GM12878 (cell line): ENCODE measurements around the gene IPPK. TPM values are rescaled to one million over a fixed set of nuclear protein-coding genes. Genes with fewer than 3 reads are reported as not detected.

Source experiments
- ATAC-seq: fragments of 200-7000 bp; cut with Tn5 transposase; 3 replicates; pipeline ENCODE4 v1.9.1; 2020; ENCODE audit warnings: mild to moderate bottlenecking, moderate library complexity
- BruUV-seq: library from RNA; stranded (reverse); fragments of 400-500 nt; replicated peaks from 2 replicates; lab custom pipeline; 2021; lab: Mats Ljungman, UMichigan
- CTCF ChIA-PET: fragments of 300-600 bp; sonication (Branson Sonifier 250); formaldehyde crosslinking; extraction: SDS; loops from one replicate; lab custom pipeline; 2021; ENCODE audit warnings: inconsistent platforms; lab: Yijun Ruan, JAX
- POLR2A ChIA-PET: fragments of 350-600 bp; formaldehyde crosslinking; extraction: SDS; loops from one replicate; lab custom pipeline; 2021; ENCODE audit warnings: inconsistent platforms; lab: Charles Lee
- RAD21 ChIA-PET: fragments of 300-600 bp; sonication (Branson Sonifier 250); formaldehyde crosslinking; loops from one replicate; lab custom pipeline; 2023; ENCODE audit warnings: antibody characterized with exemption; ENCODE audit not compliant: unreplicated experiment; lab: Charles Lee
- SMC1A ChIA-PET: fragments of 300-600 bp; sonication (Branson Sonifier 250); formaldehyde crosslinking; loops from one replicate; lab custom pipeline; 2023; ENCODE audit not compliant: unreplicated experiment, uncharacterized antibody; lab: Charles Lee
- DNase-seq: peaks from one replicate; pipeline ENCODE4 v3.0.0-alpha.2; 2011; ENCODE audit warnings: low read depth, low spot score
- FAIRE-seq: peaks from 3 replicates; lab custom pipeline; 2011; peaks lifted over from hg19 to GRCh38; lab: Jason Lieb, UNC
- H2AFZ ChIP-seq: 2 replicates; pipeline ENCODE4 v1.6.0; 2011; ENCODE audit warnings: low read depth, low read length, control low read depth; ENCODE audit not compliant: control insufficient read depth
- H3K27ac ChIP-seq: 2 replicates; pipeline ENCODE4 v1.5.1; 2011; ENCODE audit warnings: control low read depth; ENCODE audit not compliant: control insufficient read depth, insufficient read depth
- H3K27me3 ChIP-seq, 2 experiments: replicated peaks in 1 of 2; 2 replicates each; pipeline versions ENCODE4 v1.6.0 to v1.6.1; 2011; ENCODE audit warnings: low read length in 1 of 2; ENCODE audit not compliant: control insufficient read depth in 2 of 2, insufficient read depth in 2 of 2
- H3K36me3 ChIP-seq, 2 experiments: 2 replicates each; pipeline ENCODE4 v1.5.1; 2011; ENCODE audit warnings: low read length in 1 of 2; ENCODE audit not compliant: control insufficient read depth in 2 of 2, insufficient read depth in 2 of 2
- H3K4me1 ChIP-seq: 2 replicates; pipeline ENCODE4 v1.6.1; 2011; ENCODE audit warnings: mild to moderate bottlenecking, low read length, moderate library complexity, mixed read lengths; ENCODE audit not compliant: control insufficient read depth, insufficient read depth
- H3K4me2 ChIP-seq: 2 replicates; pipeline ENCODE4 v1.6.0; 2011; ENCODE audit warnings: control low read depth; ENCODE audit not compliant: control insufficient read depth, insufficient read depth
- H3K4me3 ChIP-seq: fragments of 200-600 bp; sonication (generic); 2 replicates; pipeline ENCODE4 v1.5.1; 2016
- H3K79me2 ChIP-seq: 2 replicates; pipeline ENCODE4 v1.6.0; 2011; ENCODE audit warnings: low read length; ENCODE audit not compliant: control insufficient read depth, insufficient read depth
- H3K9ac ChIP-seq: 2 replicates; pipeline ENCODE4 v1.8.0; 2011; ENCODE audit warnings: low read length, control low read depth, mixed read lengths; ENCODE audit not compliant: control insufficient read depth, insufficient read depth
- H3K9me3 ChIP-seq: replicated peaks from 3 replicates; pipeline ENCODE4 v1.5.1; 2011; ENCODE audit warnings: mild to moderate bottlenecking, low read length; ENCODE audit not compliant: control insufficient read depth, insufficient read depth
- H4K20me1 ChIP-seq: 2 replicates; pipeline ENCODE4 v1.6.0; 2011; ENCODE audit not compliant: control insufficient read depth, insufficient read depth
- BMI1 ChIP-seq: fragments of 450-650 bp; IDR thresholded peaks from 2 replicates; pipeline ENCODE4 v1.6.1; 2016; ENCODE audit warnings: mild to moderate bottlenecking, moderate library complexity, borderline replicate concordance
- CHD4 ChIP-seq: fragments of 200-600 bp; sonication (generic); IDR thresholded peaks from 2 replicates; pipeline ENCODE4 v1.6.1; 2016; ENCODE audit warnings: mild to moderate bottlenecking
- CREM ChIP-seq: IDR thresholded peaks from 2 replicates; pipeline ENCODE4 v1.6.1; 2014; ENCODE audit warnings: antibody characterized with exemption, low read depth
- FOXM1 ChIP-seq: IDR thresholded peaks from 2 replicates; pipeline ENCODE4 v1.6.1; 2012; ENCODE audit warnings: low read depth, mild to moderate bottlenecking, inconsistent platforms, low read length, moderate library complexity
- GABPA ChIP-seq: IDR thresholded peaks from 2 replicates; pipeline ENCODE4 v1.6.1; 2014; ENCODE audit warnings: antibody characterized with exemption, low read depth, mild to moderate bottlenecking, inconsistent platforms
- MLLT1 ChIP-seq: fragments of 450-650 bp; IDR thresholded peaks from 2 replicates; pipeline ENCODE4 v1.6.1; 2016; ENCODE audit warnings: mild to moderate bottlenecking
- NR2C1 ChIP-seq: fragments of 450-650 bp; IDR thresholded peaks from 2 replicates; pipeline ENCODE4 v1.6.1; 2017; ENCODE audit warnings: antibody characterized with exemption, mild to moderate bottlenecking, moderate library complexity
- STAT3 ChIP-seq: IDR thresholded peaks from 2 replicates; pipeline ENCODE4 v1.6.1; 2011; ENCODE audit warnings: low read depth, low read length, improper control_type of control experiment
- TARDBP ChIP-seq: IDR thresholded peaks from 2 replicates; pipeline ENCODE4 v1.6.1; 2016; ENCODE audit warnings: borderline replicate concordance
- TCF12 ChIP-seq: IDR thresholded peaks from 2 replicates; pipeline ENCODE4 v1.6.1; 2011; ENCODE audit warnings: low read depth, mild to moderate bottlenecking, low read length
- USF1 ChIP-seq: IDR thresholded peaks from 2 replicates; pipeline ENCODE4 v1.6.1; 2011; ENCODE audit warnings: borderline replicate concordance, low read depth, mild to moderate bottlenecking, moderate library complexity, mixed read lengths, low read length; ENCODE audit not compliant: insufficient read depth; ENCODE audit errors: extremely low read length
- ZNF24 ChIP-seq: fragments of 450-650 bp; IDR thresholded peaks from 2 replicates; pipeline ENCODE4 v1.6.1; 2017; ENCODE audit warnings: antibody characterized with exemption, mild to moderate bottlenecking
- ZSCAN29 ChIP-seq: fragments of 450-650 bp; IDR thresholded peaks from 2 replicates; pipeline ENCODE4 v1.6.1; 2017; ENCODE audit warnings: mild to moderate bottlenecking, moderate library complexity
- whole genome bisulfite sequencing: methylation state at CpG from one replicate; pipeline ENCODE4 v1.1.6; 2016; ENCODE audit warnings: low lambda C conversion rate; ENCODE audit not compliant: insufficient replicate concordance, insufficient coverage; ENCODE audit errors: missing lambda C conversion rate; 5-methylcytosine and 5-hydroxymethylcytosine counted together
- in situ Hi-C: fragments of 300-500 bp; cut with MboI; formaldehyde crosslinking; loops from 9 replicates; pipeline ENCODE4 v1.14.3; 2018; ENCODE audit warnings: mixed read lengths
- intact Hi-C: fragments of 100-400 bp; cut with micrococcal nuclease; formaldehyde crosslinking; loops from one replicate; pipeline ENCODE4 v1.14.2; 2022; ENCODE audit not compliant: unreplicated experiment
- polyA plus RNA-seq, 11 experiments: library from polyadenylated mRNA; depleted of rRNA in 4 of 11; unstranded in 6 of 11; stranded (reverse) in 5 of 11; fragments of >200 nt; fragmentation: Nextera tagmentation in 4 of 11; fragmentation: Illumina TruSeq in 1 of 11; extraction: Ambion mirVana in 4 of 11; extraction: Trizol in 1 of 11; gene quantifications; 1 replicate in 1 of 11; 2 replicates in 10 of 11; pipeline versions ENCODE4 v1.2.1 to v1.2.3, GENCODE V29; 2011 to 2016; ENCODE audit warnings: inconsistent platforms in 2 of 11, missing spikeins in 2 of 11, low read depth in 1 of 11
- total RNA-seq, 4 experiments: library from RNA; depleted of rRNA in 3 of 4; stranded (reverse); fragments of >200 nt in 3 of 4; fragmentation: Illumina TruSeq in 1 of 4; extraction: Trizol in 1 of 4; gene quantifications; 2 replicates each; pipeline versions ENCODE4 v1.2.1 to v1.2.3, GENCODE V29; 2013 to 2021
- TF ChIP-seq, protein P1 (sequence below): IDR thresholded peaks from 2 replicates; pipeline ENCODE4 v1.6.1; 2011; ENCODE audit warnings: low read depth, low read length, improper control_type of control experiment, borderline replicate concordance

IPPK gene
- total and polyA plus RNA-seq, 10 of the 15 experiments (the other 5 are each of a cell fraction or from before 2014, with no cell fraction given) = 2.1 to 22.1 (median 11.4) TPM

GRCh38 chr9:92656537-92656925 lies 13.4 kb downstream of the IPPK start:
- FAIRE-seq = no peak
- BruUV-seq = no TSS peak
- Histone ChIP-seq H3K79me2 (peaks cover 1% of the 10 kb centered on the region), H3K4me3 (no peak overlapping the region), H4K20me1 (peaks cover 4% of the 10 kb centered on the region; the same call in 1 of the 2 replicates), H3K27ac (no peak overlapping the region), H3K27me3 (no peaks in the 10 kb centered on the region), H3K9ac (no peak overlapping the region), H2AFZ (no peak overlapping the region), H3K4me2 (no peak overlapping the region), H3K9me3 (no peaks in the 10 kb centered on the region), H3K4me1 (no peaks in the 10 kb centered on the region; the same call in 1 of the 2 replicates), H3K36me3 (peaks cover 6 to 24% of the 10 kb centered on the region in 2 experiments)
- RAD21 ChIA-PET = no interaction called here
- SMC1A ChIA-PET = no interaction called here
- no peak for TF ChIP-seq ZNF24
- no peak for TF ChIP-seq CHD4
- no peak for TF ChIP-seq NR2C1
- TF ChIP-seq FOXM1 = no peak
- TF ChIP-seq STAT3 = no peak
- TF ChIP-seq TARDBP = no peak
- TF ChIP-seq BMI1 = no peak
- CTCF ChIA-PET = no interaction called here
- POLR2A ChIA-PET = no interaction called here
- in situ Hi-C loops (no loop called here), intact Hi-C loops (no loop called here)
- WGBS = 73% methylated on average over 11 of the region's 11 CpGs
- no peak for DNase-seq
- no peak for ATAC-seq

DNA sequence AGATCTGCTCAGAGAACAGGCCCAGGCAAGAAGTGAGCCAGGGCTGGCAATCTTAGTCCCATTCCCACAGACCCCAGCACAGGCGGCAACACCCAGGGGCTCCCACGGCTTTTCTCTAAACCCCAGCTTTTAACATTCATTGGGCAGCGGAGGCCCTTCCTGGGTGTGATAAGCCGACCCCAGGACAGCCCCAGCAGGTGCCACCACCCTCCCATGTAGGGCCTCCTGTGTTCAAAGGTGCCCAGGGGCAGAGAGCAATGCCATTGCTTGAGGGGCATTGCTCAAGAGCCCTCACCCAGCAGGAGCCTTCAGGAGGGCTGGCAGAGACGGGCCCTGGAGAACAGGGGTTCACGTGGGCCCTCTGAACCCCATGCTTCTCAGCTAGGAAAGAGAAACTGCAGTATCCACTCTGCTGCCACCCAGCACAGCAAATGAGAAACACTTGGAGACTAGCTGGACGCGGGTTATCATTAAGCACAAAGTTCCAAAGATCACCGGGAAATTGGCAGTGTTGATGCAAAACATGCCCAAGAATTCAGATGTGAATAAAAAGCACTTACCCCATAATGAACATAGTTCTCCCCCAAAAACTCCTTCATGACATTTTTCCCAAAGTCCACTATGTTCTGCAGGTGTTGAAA lies 13.9 kb downstream of the IPPK start:
- H3K79me2 ChIP-seq = no peaks in the 10 kb centered on the region; the same call in 1 of the 2 replicates
- intact Hi-C loops (no loop called here), in situ Hi-C loops (no loop called here)
- H2AFZ ChIP-seq = no peak overlapping the region
- no peaks in the 10 kb centered on the region for H3K27me3 ChIP-seq
- peaks cover 4% of the 10 kb centered on the region; the same call in 1 of the 2 replicates for H4K20me1 ChIP-seq
- peaks cover 9 to 27% of the 10 kb centered on the region in 2 experiments for H3K36me3 ChIP-seq
- WGBS = 87% methylated on average over 9 of the region's 9 CpGs
- H3K9me3 ChIP-seq = no peaks in the 10 kb centered on the region
- no peak overlapping the region for H3K9ac ChIP-seq
- ATAC-seq (no peak), DNase-seq (no peak), FAIRE-seq (no peak)
- ChIA-PET CTCF (no interaction called here), SMC1A (no interaction called here), RAD21 (no interaction called here), POLR2A (no interaction called here)
- no peaks in the 10 kb centered on the region; the same call in 1 of the 2 replicates for H3K4me1 ChIP-seq
- H3K4me2 ChIP-seq = no peak overlapping the region
- no peak overlapping the region for H3K27ac ChIP-seq
- BruUV-seq = no TSS peak
- H3K4me3 ChIP-seq = no peak overlapping the region
- no peak for TF ChIP-seq ZSCAN29
- no peak for TF ChIP-seq MLLT1
- TF ChIP-seq USF1 = no peak
- no peak for TF ChIP-seq TCF12
- TF ChIP-seq, protein P1, sequence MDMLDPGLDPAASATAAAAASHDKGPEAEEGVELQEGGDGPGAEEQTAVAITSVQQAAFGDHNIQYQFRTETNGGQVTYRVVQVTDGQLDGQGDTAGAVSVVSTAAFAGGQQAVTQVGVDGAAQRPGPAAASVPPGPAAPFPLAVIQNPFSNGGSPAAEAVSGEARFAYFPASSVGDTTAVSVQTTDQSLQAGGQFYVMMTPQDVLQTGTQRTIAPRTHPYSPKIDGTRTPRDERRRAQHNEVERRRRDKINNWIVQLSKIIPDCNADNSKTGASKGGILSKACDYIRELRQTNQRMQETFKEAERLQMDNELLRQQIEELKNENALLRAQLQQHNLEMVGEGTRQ = no peak
- no peak for TF ChIP-seq CREM
- TF ChIP-seq GABPA = no peak
